ENCODE data around the gene NOL4L. TPM values are rescaled to one million over a fixed set of nuclear protein-coding genes. Genes with fewer than 3 reads are reported as not detected.
A peak's percentile ranks its signal among the peaks of the same experiment; 100 is the strongest.

The NOL4L gene
- total RNA-seq, 4 donors from 2014 or later = 18.5 to 29.9 (median 24.8) TPM

DNA sequence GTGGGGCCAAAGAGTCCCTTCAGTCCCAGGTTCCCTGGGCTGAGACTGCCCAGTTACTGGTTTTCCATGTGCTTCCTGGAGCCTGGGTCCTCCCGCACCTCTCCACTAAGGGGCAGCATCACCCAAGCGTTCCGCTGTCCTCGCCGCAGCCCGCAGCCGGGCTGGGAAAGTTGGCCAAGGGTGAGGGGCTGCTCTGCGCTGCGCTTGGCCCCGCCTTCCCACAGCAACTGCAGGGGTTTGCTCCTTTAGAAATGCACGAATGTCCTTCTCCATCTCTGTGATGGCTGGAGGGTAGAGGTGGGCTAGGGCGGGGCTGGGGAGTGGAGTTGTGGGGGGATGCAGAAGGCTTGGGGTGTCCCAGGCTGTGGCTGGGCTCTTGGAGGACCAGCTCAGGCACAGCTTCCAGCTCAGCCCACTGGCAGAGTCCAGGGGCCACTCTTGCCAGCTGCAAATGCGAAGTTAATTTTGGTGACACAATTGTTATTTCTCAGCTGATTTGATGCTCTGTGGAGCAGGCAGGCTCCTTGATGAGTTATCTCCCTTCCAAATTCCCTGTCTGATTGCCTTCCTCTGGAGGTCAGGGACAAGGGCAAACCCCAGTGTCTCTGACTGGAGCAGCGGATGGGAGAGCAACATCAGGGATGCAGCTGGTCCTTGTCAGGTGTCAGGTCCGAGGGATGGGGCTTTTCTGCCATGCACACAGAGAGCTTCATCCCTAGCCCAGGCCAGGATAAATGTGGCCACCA lies 63.2 kb downstream of the NOL4L start:
- WGBS, 2 donors = 18 to 19% methylated on average over 13 of the region's 15 CpGs
- peak; percentile 64 for DNase-seq

GRCh38 chr20:32520927-32521203 lies 64.3 kb downstream of the NOL4L start:
- intact Hi-C loops (cut with DNase I) = loop anchor here (2.0 to 10.0 kb wide), 2 partner anchors 132 to 264 kb away; no protein-coding TSS in a partner anchor
- TF ChIP-seq CTCF (IDR thresholded peaks at IDR 0.05) (no peak), POLR2A (IDR thresholded peaks at IDR 0.05) (no peak)
- peaks cover 9 to 21% of the 10 kb centered on the region in 2 donors for H3K4me1 ChIP-seq
- H3K27ac ChIP-seq = no peak overlapping the region
- no peak overlapping the region for H3K4me3 ChIP-seq (replicated peaks in 1 of 3)
- H3K27me3 ChIP-seq = no peaks in the 10 kb centered on the region
- no peak for DNase-seq
- WGBS, 2 donors = 94 to 99% methylated on average over 3 of the region's 3 CpGs
- H3K36me3 ChIP-seq = no peaks in the 10 kb centered on the region
- H3K9me3 ChIP-seq = no peaks in the 10 kb centered on the region

More for the DNA sequence above, 63.2 kb downstream of the NOL4L start:
- Histone ChIP-seq H3K4me1 (peaks cover 9 to 15% of the 10 kb centered on the region in 2 donors), H3K4me3 (replicated peaks in 1 of 3) (no peak overlapping the region), H3K36me3 (no peaks in the 10 kb centered on the region), H3K27ac (no peak overlapping the region), H3K27me3 (no peaks in the 10 kb centered on the region), H3K9me3 (no peaks in the 10 kb centered on the region)
- intact Hi-C loops (cut with DNase I) = loop anchor here (2.0 to 10.0 kb wide), 2 partner anchors 131 to 263 kb away; no protein-coding TSS in a partner anchor
- TF ChIP-seq POLR2A (IDR thresholded peaks at IDR 0.05) = no peak
- TF ChIP-seq CTCF (IDR thresholded peaks at IDR 0.05) = peak; percentile 45 to 85 (median 76)

DNA sequence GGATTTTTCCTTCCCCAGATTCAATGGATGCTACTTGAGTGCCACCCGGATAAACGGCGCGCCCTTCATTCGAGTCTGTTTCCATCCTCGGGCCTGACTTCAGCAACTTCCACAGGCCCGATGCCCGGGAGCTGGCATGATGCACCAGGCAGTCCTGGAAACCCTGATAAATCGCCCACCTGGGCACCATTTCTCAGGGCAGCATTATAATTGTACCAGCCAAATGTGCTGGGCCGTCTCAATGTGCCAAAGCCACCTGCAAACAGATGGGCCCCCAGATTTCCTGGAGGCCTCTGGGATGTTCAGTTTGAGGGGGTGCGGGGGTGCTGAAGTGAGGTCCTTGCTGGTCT lies 65.8 kb downstream of the NOL4L start:
- H3K4me3 ChIP-seq (replicated peaks in 1 of 3) = no peak overlapping the region
- TF ChIP-seq POLR2A (IDR thresholded peaks at IDR 0.05) = no peak
- no peak for TF ChIP-seq CTCF (IDR thresholded peaks at IDR 0.05)
- H3K27me3 ChIP-seq = no peaks in the 10 kb centered on the region
- no peaks in the 10 kb centered on the region for H3K9me3 ChIP-seq
- 92 to 97% methylated on average over 10 to 11 of the region's 11 CpGs for WGBS, 2 donors
- DNase-seq = no peak
- H3K4me1 ChIP-seq = peaks cover 9 to 13% of the 10 kb centered on the region in 2 donors
- intact Hi-C loops (cut with DNase I) = no loop called here
- no peak overlapping the region for H3K27ac ChIP-seq
- no peaks in the 10 kb centered on the region for H3K36me3 ChIP-seq

- Histone ChIP-seq H3K36me3 (no peaks in the 10 kb centered on the region), H3K4me3 (replicated peaks in 1 of 3) (no peak overlapping the region), H3K27ac (no peak overlapping the region), H3K27me3 (no peaks in the 10 kb centered on the region), H3K9me3 (no peaks in the 10 kb centered on the region), H3K4me1 (peaks cover 9 to 13% of the 10 kb centered on the region in 2 donors)
- TF ChIP-seq POLR2A (IDR thresholded peaks at IDR 0.05) (no peak), CTCF (IDR thresholded peaks at IDR 0.05) (no peak)
- intact Hi-C loops (cut with DNase I) = no loop called here
- no peak for DNase-seq
- 73 to 80% methylated on average over 13 to 14 of the region's 14 CpGs for WGBS, 2 donors
Measured at GRCh38 chr20:32518593-32519380, 66.3 kb downstream of the NOL4L start.

All from thyroid gland (tissue), 4 donors.